IMR-90 (cell line): ENCODE measurements around the gene HMGB3. TPM values are rescaled to one million over a fixed set of nuclear protein-coding genes. Genes with fewer than 3 reads are reported as not detected.

Experiments used
- ATAC-seq: fragments of 200-7000 bp; cut with Tn5 transposase; 2 replicates; pipeline ENCODE4 v1.9.1; 2020; ENCODE audit warnings: low read depth, mild to moderate bottlenecking, moderate library complexity
- BruUV-seq: library from RNA; stranded (reverse); fragments of 400-500 nt; replicated peaks from 2 replicates; lab custom pipeline; 2021; lab: Mats Ljungman, UMichigan
- CTCF ChIA-PET: fragments of 300-600 bp; formaldehyde crosslinking; extraction: SDS; loops from one replicate; lab custom pipeline; 2021; ENCODE audit warnings: antibody characterized with exemption; lab: Yijun Ruan, JAX
- POLR2A ChIA-PET: fragments of 300-600 bp; sonication (Branson Sonifier 250); formaldehyde crosslinking; loops from one replicate; lab custom pipeline; 2022; ENCODE audit warnings: antibody characterized with exemption; ENCODE audit not compliant: unreplicated experiment; lab: Charles Lee
- DNase-seq: peaks from one replicate; pipeline ENCODE4 v3.0.0; 2013
- H2AFZ ChIP-seq: replicated peaks from 2 replicates; pipeline ENCODE3; 2013; ENCODE audit warnings: low read length, mild to moderate bottlenecking; ENCODE audit not compliant: poor library complexity
- H2AK5ac ChIP-seq: 2 replicates; pipeline ENCODE4 v1.6.1; 2013; ENCODE audit warnings: low read depth, low read length, inconsistent platforms
- H2AK9ac ChIP-seq: replicated peaks from 2 replicates; pipeline ENCODE3; 2013; ENCODE audit warnings: mild to moderate bottlenecking, low read depth, low read length, moderate library complexity; ENCODE audit not compliant: poor library complexity
- H2BK120ac ChIP-seq: 2 replicates; pipeline ENCODE4 v1.6.1; 2013; ENCODE audit warnings: low read depth, low read length, inconsistent platforms
- H2BK15ac ChIP-seq: 3 replicates; pipeline ENCODE4 v1.6.1; 2013; ENCODE audit warnings: low read depth, low read length, inconsistent platforms
- H2BK20ac ChIP-seq: 2 replicates; pipeline ENCODE4 v1.6.1; 2013; ENCODE audit warnings: low read depth, mild to moderate bottlenecking, inconsistent platforms, low read length, moderate library complexity
- H2BK5ac ChIP-seq: 2 replicates; pipeline ENCODE4 v1.6.1; 2013; ENCODE audit warnings: mild to moderate bottlenecking, low read depth, low read length, inconsistent platforms; ENCODE audit not compliant: poor library complexity, severe bottlenecking
- H3K14ac ChIP-seq: replicated peaks from 2 replicates; pipeline ENCODE4 v1.6.1; 2013; ENCODE audit warnings: low read depth, low read length, inconsistent platforms
- H3K18ac ChIP-seq: 2 replicates; pipeline ENCODE4 v1.6.1; 2013; ENCODE audit warnings: low read depth, low read length, control low read depth
- H3K23ac ChIP-seq: 2 replicates; pipeline ENCODE4 v1.6.1; 2013; ENCODE audit warnings: low read depth, low read length, inconsistent platforms
- H3K27ac ChIP-seq: 2 replicates; pipeline ENCODE4 v1.5.1; 2013; ENCODE audit warnings: mild to moderate bottlenecking, control low read depth, low read length; ENCODE audit not compliant: insufficient read depth
- H3K27me3 ChIP-seq: 2 replicates; pipeline ENCODE4 v1.6.1; 2013; ENCODE audit warnings: low read length; ENCODE audit not compliant: control insufficient read depth, insufficient read depth
- H3K36me3 ChIP-seq: 2 replicates; pipeline ENCODE4 v1.6.1; 2013; ENCODE audit warnings: low read length, mixed read lengths; ENCODE audit not compliant: control insufficient read depth, insufficient read depth
- H3K4ac ChIP-seq: 2 replicates; pipeline ENCODE4 v1.6.1; 2013; ENCODE audit warnings: low read depth, low read length, inconsistent platforms
- H3K4me1 ChIP-seq: 2 replicates; pipeline ENCODE4 v1.6.1; 2013; ENCODE audit warnings: low read length, mixed read lengths; ENCODE audit not compliant: control insufficient read depth, insufficient read depth
- H3K4me2 ChIP-seq: 2 replicates; pipeline ENCODE4 v1.6.1; 2013; ENCODE audit warnings: low read depth, mild to moderate bottlenecking, control low read depth, low read length, moderate library complexity
- H3K4me3 ChIP-seq: 2 replicates; pipeline ENCODE4 v1.5.1; 2013; ENCODE audit warnings: low read depth, mild to moderate bottlenecking, control low read depth, low read length, moderate library complexity; ENCODE audit not compliant: insufficient read depth
- H3K56ac ChIP-seq: 2 replicates; pipeline ENCODE4 v1.6.1; 2013; ENCODE audit warnings: low read length, inconsistent platforms; ENCODE audit not compliant: insufficient read depth; ENCODE audit errors: extremely low read depth
- H3K79me1 ChIP-seq, 2 experiments: 2 replicates each; pipeline ENCODE4 v1.6.1; 2013; ENCODE audit warnings: low read length in 2 of 2, inconsistent platforms in 1 of 2, low read depth in 1 of 2
- H3K9ac ChIP-seq: 2 replicates; pipeline ENCODE4 v1.6.1; 2013; ENCODE audit warnings: low read depth, low read length, control low read depth
- H3K9me1 ChIP-seq: 2 replicates; pipeline ENCODE4 v1.6.1; 2013; ENCODE audit warnings: low read length, inconsistent platforms; ENCODE audit not compliant: insufficient read depth
- H3K9me3 ChIP-seq: 2 replicates; pipeline ENCODE4 v1.6.1; 2013; ENCODE audit warnings: low read length; ENCODE audit not compliant: control insufficient read depth, insufficient read depth
- H4K20me1 ChIP-seq: 2 replicates; pipeline ENCODE4 v1.6.1; 2013; ENCODE audit warnings: low read length, inconsistent platforms; ENCODE audit not compliant: insufficient read depth
- H4K5ac ChIP-seq: 2 replicates; pipeline ENCODE4 v1.6.1; 2013; ENCODE audit warnings: mild to moderate bottlenecking, low read depth, low read length, control low read depth
- H4K8ac ChIP-seq, 2 experiments: 2 replicates each; pipeline ENCODE4 v1.6.1; 2013; ENCODE audit warnings: low read depth in 2 of 2, low read length in 2 of 2, control low read depth in 1 of 2, inconsistent platforms in 1 of 2
- H4K91ac ChIP-seq: 2 replicates; pipeline ENCODE4 v1.6.1; 2013; ENCODE audit warnings: low read depth, low read length, inconsistent platforms; ENCODE audit not compliant: insufficient read depth
- BHLHE40 ChIP-seq: fragments of 150-350 bp; IDR thresholded peaks from 2 replicates; pipeline ENCODE4 v1.6.1; 2016; ENCODE audit warnings: mild to moderate bottlenecking, low read depth, low read length
- CEBPB ChIP-seq: IDR thresholded peaks from 2 replicates; pipeline ENCODE4 v1.6.1; 2012; ENCODE audit warnings: low read depth, low read length, improper control_type of control experiment
- CHD1 ChIP-seq: IDR thresholded peaks from 2 replicates; pipeline ENCODE4 v1.6.1; 2012; ENCODE audit warnings: low read depth, low read length, improper control_type of control experiment
- CTCF ChIP-seq: conservative IDR thresholded peaks from 2 replicates; pipeline ENCODE4 v1.5.1; 2012; ENCODE audit warnings: mild to moderate bottlenecking, low read depth, low read length, improper control_type of control experiment
- ELK1 ChIP-seq: fragments of 150-350 bp; IDR thresholded peaks from 2 replicates; pipeline ENCODE4 v1.6.1; 2016; ENCODE audit warnings: low read depth, mild to moderate bottlenecking, low read length, moderate library complexity, borderline replicate concordance
- FOS ChIP-seq: fragments of 150-350 bp; IDR thresholded peaks from 2 replicates; pipeline ENCODE4 v1.6.1; 2016; ENCODE audit warnings: low read depth, low read length
- MAFK ChIP-seq: IDR thresholded peaks from 2 replicates; pipeline ENCODE4 v1.6.1; 2012; ENCODE audit warnings: low read depth, low read length, improper control_type of control experiment
- MAZ ChIP-seq: IDR thresholded peaks from 2 replicates; pipeline ENCODE4 v1.6.1; 2012; ENCODE audit warnings: low read depth, mild to moderate bottlenecking, low read length, improper control_type of control experiment, moderate library complexity, borderline replicate concordance
- MXI1 ChIP-seq: IDR thresholded peaks from 2 replicates; pipeline ENCODE4 v1.6.1; 2012; ENCODE audit warnings: low read depth, mild to moderate bottlenecking, low read length, moderate library complexity, borderline replicate concordance
- NFE2L2 ChIP-seq: fragments of 150-350 bp; IDR thresholded peaks from 2 replicates; pipeline ENCODE4 v1.6.1; 2016; ENCODE audit warnings: low read depth, mild to moderate bottlenecking, low read length
- POLR2A ChIP-seq: IDR thresholded peaks from 2 replicates; pipeline ENCODE4 v1.6.1; 2012; ENCODE audit warnings: mild to moderate bottlenecking, low read depth, low read length
- RAD21 ChIP-seq: IDR thresholded peaks from 2 replicates; pipeline ENCODE4 v1.6.1; 2012; ENCODE audit warnings: low read length, improper control_type of control experiment
- RCOR1 ChIP-seq: IDR thresholded peaks from 2 replicates; pipeline ENCODE4 v1.6.1; 2012; ENCODE audit warnings: mild to moderate bottlenecking, low read length, improper control_type of control experiment; ENCODE audit not compliant: insufficient replicate concordance
- RFX5 ChIP-seq: IDR thresholded peaks from 2 replicates; pipeline ENCODE4 v1.8.0; 2012; ENCODE audit warnings: low read depth, mild to moderate bottlenecking, low read length, moderate library complexity
- SMC3 ChIP-seq: fragments of 150-350 bp; IDR thresholded peaks from 2 replicates; pipeline ENCODE4 v1.6.1; 2016; ENCODE audit warnings: low read depth, mild to moderate bottlenecking, antibody characterized with exemption, low read length, moderate library complexity
- USF2 ChIP-seq: fragments of 150-350 bp; IDR thresholded peaks from 2 replicates; pipeline ENCODE4 v1.6.1; 2017; ENCODE audit warnings: mild to moderate bottlenecking, antibody characterized with exemption, low read length, low read depth
- WGBS, 2 experiments: methylation state at CpG; one replicate each; pipeline versions ENCODE4 v1.1.5 to v1.1.7; 2013; ENCODE audit warnings: missing lambda C conversion rate in 2 of 2; ENCODE audit not compliant: insufficient read length in 1 of 2; ENCODE audit errors: extremely low coverage in 2 of 2; 5-methylcytosine and 5-hydroxymethylcytosine counted together
- dilution Hi-C: fragments of 300-500 bp; cut with HindIII; formaldehyde crosslinking; loops from one replicate; pipeline ENCODE4 v1.14.3; 2018; ENCODE audit warnings: low sequenced_read_pairs; ENCODE audit not compliant: unreplicated experiment
- in situ Hi-C: fragments of 300-500 bp; cut with MboI; formaldehyde crosslinking; loops from 3 replicates; pipeline ENCODE4 v1.14.3; 2019; ENCODE audit warnings: low sequenced_read_pairs, inconsistent platforms, mixed read lengths
- intact Hi-C: fragments of 100-400 bp; cut with micrococcal nuclease; formaldehyde crosslinking; loops from 2 replicates; pipeline ENCODE4 v1.10.0; 2022
- polyA plus RNA-seq, 3 experiments: library from polyadenylated mRNA; depleted of rRNA; stranded (reverse); fragments of >200 nt; gene quantifications; 2 replicates each; pipeline ENCODE4 v1.2.3, GENCODE V29; 2012; ENCODE audit warnings: low replicate concordance in 1 of 3
- total RNA-seq: library from RNA; depleted of rRNA; stranded (reverse); fragments of >200 nt; gene quantifications from 2 replicates; pipeline ENCODE4 v1.2.3, GENCODE V29; 2012

The HMGB3 gene
- total and polyA plus RNA-seq, 2 of the 4 experiments (the other 2 are of a cell fraction): 14.7 to 21.3 TPM

GRCh38 chrX:150980711-150981110 is 2.4 kb upstream of the HMGB3 start:
- ChIA-PET CTCF (no interaction called here), POLR2A (no interaction called here)
- no peaks in the 10 kb centered on the region for H3K9me1 ChIP-seq
- H3K9ac ChIP-seq: no peak overlapping the region
- no peaks in the 10 kb centered on the region for H4K20me1 ChIP-seq
- H4K5ac ChIP-seq: no peak overlapping the region
- no peak overlapping the region for H2BK5ac ChIP-seq
- no peak overlapping the region for H2AFZ ChIP-seq
- H3K18ac ChIP-seq: no peak overlapping the region
- no peak overlapping the region for H2BK120ac ChIP-seq
- H3K27ac ChIP-seq: no peak overlapping the region
- H3K4me2 ChIP-seq: no peak overlapping the region
- no peak overlapping the region for H4K91ac ChIP-seq
- peaks cover 0 to 5% of the 10 kb centered on the region in 2 experiments; a peak in 2 of 4 replicates for H3K79me1 ChIP-seq
- no peak overlapping the region for H2AK5ac ChIP-seq
- H3K56ac ChIP-seq: no peak overlapping the region
- intact Hi-C loops: loop anchor here (10.0 kb wide), 1 partner anchor 1046 kb away; the partner anchor contains the start of gene EOLA2
- no peak overlapping the region for H3K4ac ChIP-seq
- no CpG with 5 or more reads among the region's 4 CpGs for WGBS, 2 experiments
- no peak overlapping the region for H2BK20ac ChIP-seq
- no peak overlapping the region for H3K4me3 ChIP-seq
- H3K27me3 ChIP-seq: no peaks in the 10 kb centered on the region
- in situ Hi-C loops: loop anchor here (10.0 kb wide), 2 partner anchors 86 to 206 kb away; partner anchors contain the start of gene CD99L2
- 0 out of 2 replicates have a peak, but pooled peaks cover 2% of the 10 kb centered on the region for H3K9me3 ChIP-seq
- dilution Hi-C loops: no loop called here
- no peak for ATAC-seq
- H2BK15ac ChIP-seq: no peak overlapping the region
- no peaks in the 10 kb centered on the region for H3K36me3 ChIP-seq
- TF ChIP-seq CTCF: no peak
- no peak for TF ChIP-seq CHD1
- TF ChIP-seq POLR2A: no peak
- no peak for TF ChIP-seq MAZ
- TF ChIP-seq MAFK: no peak
- TF ChIP-seq ELK1: no peak
- no peak for TF ChIP-seq USF2
- TF ChIP-seq RCOR1: no peak
- no peak for TF ChIP-seq RFX5
- no peak for TF ChIP-seq SMC3
- TF ChIP-seq MXI1: no peak
- TF ChIP-seq CEBPB: no peak
- TF ChIP-seq NFE2L2: no peak
- TF ChIP-seq FOS: no peak
- no peak for TF ChIP-seq RAD21
- no peak for TF ChIP-seq BHLHE40
- DNase-seq: no peak
- no peak overlapping the region for H4K8ac ChIP-seq
- no TSS peak for BruUV-seq
- no peak overlapping the region for H3K23ac ChIP-seq
- no peak overlapping the region for H2AK9ac ChIP-seq
- no peaks in the 10 kb centered on the region for H3K4me1 ChIP-seq
- H3K14ac ChIP-seq: no peak overlapping the region
